ENCODE results near the gene PLPPR5.
"Not testable (repeated sequence)": the region's sequence is repeated elsewhere in the genome, so short reads cannot be mapped to it uniquely, and the experiment has no call there.

PLPPR5 gene

GRCh38 chr1:98884864-98885263 lies 119.8 kb downstream of the PLPPR5 start:
- FAIRE-seq = no peak
- TF ChIP-seq POLR2A (IDR thresholded peaks at IDR 0.05; ENCODE audit: low read depth, low read length) = no peak
- DNase-seq (ENCODE audit: insufficient read length, low spot score) = no peak

GRCh38 chr1:98881901-98882300 lies 122.8 kb downstream of the PLPPR5 start:
- FAIRE-seq (no peak), DNase-seq (ENCODE audit: insufficient read length, low spot score) (no peak)
- no peak for TF ChIP-seq POLR2A (IDR thresholded peaks at IDR 0.05; ENCODE audit: low read depth, low read length)

DNA sequence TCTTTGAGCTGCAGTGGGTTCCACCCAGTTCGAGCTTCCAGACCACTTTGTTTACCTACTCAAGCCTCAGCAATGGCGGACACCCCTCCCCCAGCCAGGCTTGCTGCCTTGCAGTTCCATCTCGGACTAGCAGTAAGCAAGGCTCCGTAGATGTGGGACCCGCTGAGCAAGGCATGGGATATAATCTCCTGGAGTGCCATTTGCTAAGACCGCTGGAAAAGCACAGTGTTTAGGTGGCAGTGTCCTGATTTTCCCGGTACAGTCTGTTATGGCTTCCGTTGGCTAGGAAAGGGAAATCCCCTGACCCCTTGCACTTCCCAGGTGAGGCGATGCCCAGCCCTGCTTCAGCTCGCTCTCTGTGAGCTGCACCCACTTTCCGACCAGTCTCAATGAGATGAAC lies 123.4 kb downstream of the PLPPR5 start:
- FAIRE-seq; DNase-seq (ENCODE audit: insufficient read length, low spot score): not testable (repeated sequence)

GRCh38 chr1:98874828-98875227 lies 129.8 kb downstream of the PLPPR5 start:
- DNase-seq (ENCODE audit: insufficient read length, low spot score) (no peak), FAIRE-seq (no peak)
- no peak for TF ChIP-seq POLR2A (IDR thresholded peaks at IDR 0.05; ENCODE audit: low read depth, low read length)

- no peak for TF ChIP-seq POLR2A (IDR thresholded peaks at IDR 0.05; ENCODE audit: low read depth, low read length)
- peak; percentile 43 for FAIRE-seq
- no peak for DNase-seq (ENCODE audit: insufficient read length, low spot score)
Observed at GRCh38 chr1:98870959-98871903, 133.4 kb downstream of the PLPPR5 start.

DNA sequence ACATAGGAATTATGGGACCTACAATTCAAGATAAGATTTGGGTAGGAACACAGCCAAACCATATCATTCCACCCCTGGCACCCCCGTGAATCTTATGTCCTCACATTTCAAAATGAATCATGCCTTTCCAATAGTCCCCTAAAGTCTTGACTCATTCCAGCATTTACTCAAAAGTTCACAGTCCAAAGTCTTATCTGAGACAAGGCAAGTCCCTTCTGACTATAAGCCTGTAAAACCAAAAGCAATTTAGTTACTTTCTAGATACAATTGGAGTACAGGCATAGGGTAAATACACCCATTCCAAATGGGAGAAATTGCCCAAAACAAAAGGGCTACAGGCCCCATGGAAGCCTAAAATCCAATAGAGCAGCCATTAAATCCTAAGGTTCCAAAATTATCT lies 138.9 kb downstream of the PLPPR5 start:
- FAIRE-seq (no peak), DNase-seq (ENCODE audit: insufficient read length, low spot score) (no peak)
- no peak for TF ChIP-seq POLR2A (IDR thresholded peaks at IDR 0.05; ENCODE audit: low read depth, low read length)

GRCh38 chr1:98860329-98860728 lies 144.3 kb downstream of the PLPPR5 start:
- TF ChIP-seq POLR2A (IDR thresholded peaks at IDR 0.05; ENCODE audit: low read depth, low read length) = no peak

DNA sequence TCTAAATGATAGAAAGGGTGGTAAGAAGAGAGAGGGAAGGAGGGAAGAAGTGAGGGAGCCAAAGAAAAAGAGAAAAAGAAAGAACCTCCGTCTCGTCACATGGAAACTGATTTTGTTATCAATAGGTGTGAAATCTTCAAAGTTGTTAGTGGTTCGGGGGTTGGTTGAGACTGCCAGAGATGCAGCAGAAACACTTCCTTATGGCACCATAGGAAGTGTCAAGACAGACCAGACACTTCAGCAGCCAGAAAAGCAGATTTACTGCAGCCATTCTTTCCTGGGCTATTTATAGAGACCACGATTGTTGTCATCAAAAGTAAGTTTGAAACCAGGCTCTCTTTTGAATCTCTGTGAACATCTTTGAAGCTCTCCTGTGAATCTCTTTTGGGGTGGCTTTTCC lies 150.5 kb downstream of the PLPPR5 start:
- no peak for DNase-seq (ENCODE audit: insufficient read length, low spot score)
- TF ChIP-seq POLR2A (IDR thresholded peaks at IDR 0.05; ENCODE audit: low read depth, low read length) = no peak
- FAIRE-seq = no peak

More at GRCh38 chr1:98860329-98860728, 144.3 kb downstream of the PLPPR5 start:
- DNase-seq (ENCODE audit: insufficient read length, low spot score) = no peak
- FAIRE-seq = no peak

GRCh38 chr1:98849969-98850636 lies 154.6 kb downstream of the PLPPR5 start:
- no peak for TF ChIP-seq POLR2A (IDR thresholded peaks at IDR 0.05; ENCODE audit: low read depth, low read length)
- FAIRE-seq (no peak), DNase-seq (ENCODE audit: insufficient read length, low spot score) (no peak)

GRCh38 chr1:98842241-98842640 lies 162.4 kb downstream of the PLPPR5 start:
- no peak for FAIRE-seq
- no peak for TF ChIP-seq POLR2A (IDR thresholded peaks at IDR 0.05; ENCODE audit: low read depth, low read length)
- no peak for DNase-seq (ENCODE audit: insufficient read length, low spot score)

Data from H54 (cell line).